ENCODE data around the gene UXS1. TPM values are rescaled to one million over a fixed set of nuclear protein-coding genes. Genes with fewer than 3 reads are reported as not detected.

The UXS1 gene
- total and polyA plus RNA-seq, 3 donors from 2014 or later, result 51.3 to 95.1 (median 76.6) TPM

- intact Hi-C loops (cut with DNase I; ENCODE audit: low total_unique reads), result no loop called here
- Histone ChIP-seq H3K9me3 (no peaks in the 10 kb centered on the region), H3K36me3 (ENCODE audit: low read depth, missing control alignments) (no peaks in the 10 kb centered on the region), H3K27me3 (no peaks in the 10 kb centered on the region), H3K4me1 (peaks cover 3% of the 10 kb centered on the region), H3K27ac (no peak overlapping the region), H3K4me3 (no peak overlapping the region)
- 86 to 96% methylated on average over 4 to 6 of the region's 6 CpGs for WGBS, 2 donors
- DNase-seq, result no peak
- no peak for TF ChIP-seq POLR2A (IDR thresholded peaks at IDR 0.05)
- TF ChIP-seq CTCF (IDR thresholded peaks at IDR 0.05), result no peak
These were observed 75.0 kb downstream of the UXS1 start for GRCh38 chr2:106119074-106119473.

GRCh38 chr2:106117882-106118684 is 76.0 kb downstream of the UXS1 start:
- no peaks in the 10 kb centered on the region for H3K9me3 ChIP-seq
- DNase-seq, result no peak
- no peaks in the 10 kb centered on the region for H3K27me3 ChIP-seq
- no peak for TF ChIP-seq POLR2A (IDR thresholded peaks at IDR 0.05)
- no peak for TF ChIP-seq CTCF (IDR thresholded peaks at IDR 0.05)
- no peak overlapping the region for H3K27ac ChIP-seq
- H3K36me3 ChIP-seq (ENCODE audit: low read depth, missing control alignments), result no peaks in the 10 kb centered on the region
- intact Hi-C loops (cut with DNase I; ENCODE audit: low total_unique reads), result no loop called here
- no peak overlapping the region for H3K4me3 ChIP-seq
- peaks cover 3% of the 10 kb centered on the region for H3K4me1 ChIP-seq
- WGBS, 2 donors, result 82 to 85% methylated on average over 9 of the region's 9 CpGs

GRCh38 chr2:106117347-106117746 is 76.8 kb downstream of the UXS1 start:
- Histone ChIP-seq H3K27ac (no peak overlapping the region), H3K9me3 (no peaks in the 10 kb centered on the region), H3K36me3 (ENCODE audit: low read depth, missing control alignments) (no peaks in the 10 kb centered on the region), H3K4me3 (no peak overlapping the region), H3K27me3 (no peaks in the 10 kb centered on the region), H3K4me1 (peaks cover 3% of the 10 kb centered on the region)
- 89 to 96% methylated on average over 5 of the region's 5 CpGs for WGBS, 2 donors
- no peak for DNase-seq
- TF ChIP-seq CTCF (IDR thresholded peaks at IDR 0.05), result no peak
- no peak for TF ChIP-seq POLR2A (IDR thresholded peaks at IDR 0.05)
- intact Hi-C loops (cut with DNase I; ENCODE audit: low total_unique reads), result no loop called here

GRCh38 chr2:106116248-106116647 is 77.9 kb downstream of the UXS1 start:
- peaks cover 3% of the 10 kb centered on the region for H3K4me1 ChIP-seq
- 71 to 77% methylated on average over 5 of the region's 5 CpGs for WGBS, 2 donors
- intact Hi-C loops (cut with DNase I; ENCODE audit: low total_unique reads), result no loop called here

More at GRCh38 chr2:106116248-106116647, 77.9 kb downstream of the UXS1 start:
- no peak for DNase-seq
- Histone ChIP-seq H3K27ac (no peak overlapping the region), H3K27me3 (no peaks in the 10 kb centered on the region), H3K9me3 (no peaks in the 10 kb centered on the region), H3K36me3 (ENCODE audit: low read depth, missing control alignments) (no peaks in the 10 kb centered on the region), H3K4me3 (no peak overlapping the region)
- TF ChIP-seq CTCF (IDR thresholded peaks at IDR 0.05) (no peak), POLR2A (IDR thresholded peaks at IDR 0.05) (no peak)
